ENCODE data around the gene CNTN6. TPM values are rescaled to one million over a fixed set of nuclear protein-coding genes. Genes with fewer than 3 reads are reported as not detected.

Gene CNTN6
- polyA plus RNA-seq, 2 of the 4 experiments (the other 2 are of a cell fraction): not detected

DNA sequence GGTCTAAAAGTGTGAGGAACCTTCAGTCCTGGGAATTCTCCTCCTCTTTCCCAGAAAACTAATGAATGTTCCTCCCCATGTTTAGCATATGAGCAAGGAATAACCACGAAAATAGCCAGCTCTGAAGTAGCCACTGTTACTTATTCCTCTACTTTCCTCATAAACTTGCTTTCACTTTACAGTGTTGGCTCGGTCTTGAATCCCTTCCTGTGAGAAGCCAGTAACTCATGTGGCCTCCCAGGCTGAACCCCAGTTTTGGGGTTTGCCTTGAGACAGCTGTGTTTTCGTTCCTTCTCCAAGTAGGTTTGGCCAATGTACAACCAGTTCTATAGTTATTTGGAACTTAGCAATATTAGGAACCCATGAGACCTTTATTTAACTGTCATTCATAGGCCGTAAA lies 195.0 kb downstream of the CNTN6 start (continued):
- TF ChIP-seq FOSL2 (IDR thresholded peaks at IDR 0.05): no peak
- TF ChIP-seq FOSL2 (CRISPR knock-in tag; IDR thresholded peaks at IDR 0.05): no peak
- TF ChIP-seq GATA3 (IDR thresholded peaks at IDR 0.05; ENCODE audit: borderline replicate concordance): no peak

DNA sequence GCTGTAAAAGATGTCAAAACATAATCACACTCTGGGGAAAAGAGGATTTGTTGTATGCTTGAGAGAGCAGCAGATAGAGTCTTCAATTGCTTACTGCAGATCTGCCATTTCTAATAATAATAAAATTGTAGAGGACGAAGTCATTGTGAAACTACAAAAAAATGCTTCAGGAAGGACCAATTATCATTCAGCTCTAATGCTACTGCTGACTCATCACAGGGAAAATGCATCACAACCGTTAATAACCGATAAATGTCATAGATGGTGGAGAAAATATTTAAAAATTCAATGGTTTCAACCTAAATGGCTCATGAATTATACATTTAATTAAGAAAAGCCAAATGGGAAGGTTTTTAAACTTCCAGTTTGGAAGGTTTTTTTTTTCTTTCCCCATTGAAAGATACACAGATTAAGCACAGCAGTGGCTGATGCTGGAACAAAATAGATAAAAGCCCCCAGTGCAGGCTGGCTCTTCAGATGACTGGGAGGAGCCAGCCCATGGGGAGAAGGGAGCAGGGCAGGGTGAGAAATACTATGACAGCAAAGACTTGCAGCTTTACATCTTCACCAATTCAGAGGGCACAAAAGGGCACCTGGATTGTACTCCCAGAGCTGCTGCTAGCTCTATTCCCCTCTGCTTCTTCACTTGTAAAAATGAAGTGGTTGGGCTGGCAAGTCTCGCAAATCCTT lies 196.1 kb downstream of the CNTN6 start:
- no peak overlapping the region for H3K4me2 ChIP-seq
- no peaks in the 10 kb centered on the region for H3K4me1 ChIP-seq
- CTCF ChIA-PET: no interaction called here
- TF ChIP-seq, protein P1, sequence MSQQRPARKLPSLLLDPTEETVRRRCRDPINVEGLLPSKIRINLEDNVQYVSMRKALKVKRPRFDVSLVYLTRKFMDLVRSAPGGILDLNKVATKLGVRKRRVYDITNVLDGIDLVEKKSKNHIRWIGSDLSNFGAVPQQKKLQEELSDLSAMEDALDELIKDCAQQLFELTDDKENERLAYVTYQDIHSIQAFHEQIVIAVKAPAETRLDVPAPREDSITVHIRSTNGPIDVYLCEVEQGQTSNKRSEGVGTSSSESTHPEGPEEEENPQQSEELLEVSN (IDR thresholded peaks at IDR 0.05; ENCODE audit: borderline replicate concordance, low read depth): no peak
- TF ChIP-seq TFCP2L1 (CRISPR knock-in tag; IDR thresholded peaks at IDR 0.05) (no peak), MYC (IDR thresholded peaks at IDR 0.05; ENCODE audit: borderline replicate concordance, low read length) (no peak), EHMT2 (IDR thresholded peaks at IDR 0.05; ENCODE audit: low read depth) (no peak), CBX8 (IDR thresholded peaks at IDR 0.05) (no peak), TP53 (CRISPR knock-in tag; IDR thresholded peaks at IDR 0.05) (no peak), CBX2 (IDR thresholded peaks at IDR 0.05; ENCODE audit: borderline replicate concordance, low read depth) (no peak), FOSB (CRISPR knock-in tag; IDR thresholded peaks at IDR 0.05) (no peak), POLR2A (IDR thresholded peaks at IDR 0.05; ENCODE audit: low read length) (no peak)
- TF ChIP-seq, protein P2, sequence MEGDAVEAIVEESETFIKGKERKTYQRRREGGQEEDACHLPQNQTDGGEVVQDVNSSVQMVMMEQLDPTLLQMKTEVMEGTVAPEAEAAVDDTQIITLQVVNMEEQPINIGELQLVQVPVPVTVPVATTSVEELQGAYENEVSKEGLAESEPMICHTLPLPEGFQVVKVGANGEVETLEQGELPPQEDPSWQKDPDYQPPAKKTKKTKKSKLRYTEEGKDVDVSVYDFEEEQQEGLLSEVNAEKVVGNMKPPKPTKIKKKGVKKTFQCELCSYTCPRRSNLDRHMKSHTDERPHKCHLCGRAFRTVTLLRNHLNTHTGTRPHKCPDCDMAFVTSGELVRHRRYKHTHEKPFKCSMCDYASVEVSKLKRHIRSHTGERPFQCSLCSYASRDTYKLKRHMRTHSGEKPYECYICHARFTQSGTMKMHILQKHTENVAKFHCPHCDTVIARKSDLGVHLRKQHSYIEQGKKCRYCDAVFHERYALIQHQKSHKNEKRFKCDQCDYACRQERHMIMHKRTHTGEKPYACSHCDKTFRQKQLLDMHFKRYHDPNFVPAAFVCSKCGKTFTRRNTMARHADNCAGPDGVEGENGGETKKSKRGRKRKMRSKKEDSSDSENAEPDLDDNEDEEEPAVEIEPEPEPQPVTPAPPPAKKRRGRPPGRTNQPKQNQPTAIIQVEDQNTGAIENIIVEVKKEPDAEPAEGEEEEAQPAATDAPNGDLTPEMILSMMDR (IDR thresholded peaks at IDR 0.05): no peak
- TF ChIP-seq, protein P3, sequence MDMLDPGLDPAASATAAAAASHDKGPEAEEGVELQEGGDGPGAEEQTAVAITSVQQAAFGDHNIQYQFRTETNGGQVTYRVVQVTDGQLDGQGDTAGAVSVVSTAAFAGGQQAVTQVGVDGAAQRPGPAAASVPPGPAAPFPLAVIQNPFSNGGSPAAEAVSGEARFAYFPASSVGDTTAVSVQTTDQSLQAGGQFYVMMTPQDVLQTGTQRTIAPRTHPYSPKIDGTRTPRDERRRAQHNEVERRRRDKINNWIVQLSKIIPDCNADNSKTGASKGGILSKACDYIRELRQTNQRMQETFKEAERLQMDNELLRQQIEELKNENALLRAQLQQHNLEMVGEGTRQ (IDR thresholded peaks at IDR 0.05): no peak
- TF ChIP-seq, protein P4, sequence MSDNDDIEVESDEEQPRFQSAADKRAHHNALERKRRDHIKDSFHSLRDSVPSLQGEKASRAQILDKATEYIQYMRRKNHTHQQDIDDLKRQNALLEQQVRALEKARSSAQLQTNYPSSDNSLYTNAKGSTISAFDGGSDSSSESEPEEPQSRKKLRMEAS (IDR thresholded peaks at IDR 0.05): no peak
- TF ChIP-seq, protein P5, sequence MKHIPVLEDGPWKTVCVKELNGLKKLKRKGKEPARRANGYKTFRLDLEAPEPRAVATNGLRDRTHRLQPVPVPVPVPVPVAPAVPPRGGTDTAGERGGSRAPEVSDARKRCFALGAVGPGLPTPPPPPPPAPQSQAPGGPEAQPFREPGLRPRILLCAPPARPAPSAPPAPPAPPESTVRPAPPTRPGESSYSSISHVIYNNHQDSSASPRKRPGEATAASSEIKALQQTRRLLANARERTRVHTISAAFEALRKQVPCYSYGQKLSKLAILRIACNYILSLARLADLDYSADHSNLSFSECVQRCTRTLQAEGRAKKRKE (CRISPR knock-in tag; IDR thresholded peaks at IDR 0.05; ENCODE audit: low read depth): no peak
- 2% methylated on average over 4 of the region's 4 CpGs for WGBS (ENCODE audit: missing lambda C conversion rate)
- H3K4me3 ChIP-seq: no peak overlapping the region
- POLR2A ChIA-PET: no interaction called here
- no peak for DNase-seq (ENCODE audit: low read depth in 1 of 2, low spot score in 1 of 2)
- no peak for ATAC-seq
- H3K27ac ChIP-seq: no peak overlapping the region
- no peaks in the 10 kb centered on the region for H3K9me3 ChIP-seq
- FAIRE-seq: no peak

DNA sequence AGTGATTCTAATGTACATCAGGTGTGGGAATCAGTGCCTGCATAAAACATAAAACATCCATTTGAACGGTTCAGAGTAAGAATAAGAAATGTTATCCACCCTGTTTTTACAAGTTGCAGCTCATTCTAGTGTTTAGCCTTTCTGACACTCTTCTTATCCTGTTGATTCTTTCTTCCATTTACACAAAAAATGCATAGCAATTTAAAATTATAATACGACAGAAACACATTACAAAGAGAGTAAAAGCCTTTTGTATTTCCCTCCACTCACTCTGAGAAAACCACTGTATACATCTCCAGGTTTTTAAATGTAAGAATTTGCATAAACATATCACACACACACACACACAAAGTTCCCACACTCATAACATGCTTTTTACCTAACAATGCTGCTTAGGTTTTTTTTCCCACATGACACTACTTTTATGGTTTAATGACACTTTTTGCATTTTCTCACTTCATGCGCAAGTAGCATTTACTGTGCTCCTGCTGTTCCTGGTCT lies 199.8 kb downstream of the CNTN6 start:
- 19% methylated on average over 3 of the region's 3 CpGs for WGBS (ENCODE audit: missing lambda C conversion rate)
- TF ChIP-seq, protein P2 (IDR thresholded peaks at IDR 0.05): no peak
- TF ChIP-seq CBX2 (IDR thresholded peaks at IDR 0.05; ENCODE audit: borderline replicate concordance, low read depth) (no peak), POLR2A (IDR thresholded peaks at IDR 0.05; ENCODE audit: low read length) (no peak), EHMT2 (IDR thresholded peaks at IDR 0.05; ENCODE audit: low read depth) (no peak), CHD2 (IDR thresholded peaks at IDR 0.05; ENCODE audit: low read length, partially characterized antibody) (no peak), SMC3 (IDR thresholded peaks at IDR 0.05) (no peak), HEYL (CRISPR knock-in tag; IDR thresholded peaks at IDR 0.05) (no peak), EHF (CRISPR knock-in tag; IDR thresholded peaks at IDR 0.05) (no peak), ZNF302 (CRISPR knock-in tag; IDR thresholded peaks at IDR 0.05) (no peak), NR3C1 (IDR thresholded peaks at IDR 0.05) (no peak), CBX8 (IDR thresholded peaks at IDR 0.05) (no peak), HOXA7 (CRISPR knock-in tag; IDR thresholded peaks at IDR 0.05) (no peak), ESRRA (IDR thresholded peaks at IDR 0.05; ENCODE audit: borderline replicate concordance, low read length) (no peak), ZC3H11A (IDR thresholded peaks at IDR 0.05) (no peak)
- TF ChIP-seq, protein P6, sequence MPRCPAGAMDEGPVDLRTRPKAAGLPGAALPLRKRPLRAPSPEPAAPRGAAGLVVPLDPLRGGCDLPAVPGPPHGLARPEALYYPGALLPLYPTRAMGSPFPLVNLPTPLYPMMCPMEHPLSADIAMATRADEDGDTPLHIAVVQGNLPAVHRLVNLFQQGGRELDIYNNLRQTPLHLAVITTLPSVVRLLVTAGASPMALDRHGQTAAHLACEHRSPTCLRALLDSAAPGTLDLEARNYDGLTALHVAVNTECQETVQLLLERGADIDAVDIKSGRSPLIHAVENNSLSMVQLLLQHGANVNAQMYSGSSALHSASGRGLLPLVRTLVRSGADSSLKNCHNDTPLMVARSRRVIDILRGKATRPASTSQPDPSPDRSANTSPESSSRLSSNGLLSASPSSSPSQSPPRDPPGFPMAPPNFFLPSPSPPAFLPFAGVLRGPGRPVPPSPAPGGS (IDR thresholded peaks at IDR 0.05): no peak
- TF ChIP-seq, protein P7, sequence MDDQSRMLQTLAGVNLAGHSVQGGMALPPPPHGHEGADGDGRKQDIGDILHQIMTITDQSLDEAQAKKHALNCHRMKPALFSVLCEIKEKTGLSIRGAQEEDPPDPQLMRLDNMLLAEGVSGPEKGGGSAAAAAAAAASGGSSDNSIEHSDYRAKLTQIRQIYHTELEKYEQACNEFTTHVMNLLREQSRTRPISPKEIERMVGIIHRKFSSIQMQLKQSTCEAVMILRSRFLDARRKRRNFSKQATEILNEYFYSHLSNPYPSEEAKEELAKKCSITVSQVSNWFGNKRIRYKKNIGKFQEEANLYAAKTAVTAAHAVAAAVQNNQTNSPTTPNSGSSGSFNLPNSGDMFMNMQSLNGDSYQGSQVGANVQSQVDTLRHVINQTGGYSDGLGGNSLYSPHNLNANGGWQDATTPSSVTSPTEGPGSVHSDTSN (IDR thresholded peaks at IDR 0.05): no peak

More for the DNA sequence above, 199.8 kb downstream of the CNTN6 start:
- Histone ChIP-seq H3K4me3 (no peak overlapping the region), H3K27ac (no peak overlapping the region), H3K9me3 (peaks cover 3% of the 10 kb centered on the region; the same call in 1 of the 3 replicates), H3K4me1 (no peaks in the 10 kb centered on the region), H3K4me2 (no peak overlapping the region)
- POLR2A ChIA-PET: no interaction called here
- no peak for DNase-seq (ENCODE audit: low read depth in 1 of 2, low spot score in 1 of 2)
- no peak for ATAC-seq
- FAIRE-seq: no peak
- CTCF ChIA-PET: no interaction called here
